ENCODE data around the gene MS4A6A. TPM values are rescaled to one million over a fixed set of nuclear protein-coding genes. Genes with fewer than 3 reads are reported as not detected.
"Not testable (repeated sequence)": the region's sequence is repeated elsewhere in the genome, so short reads cannot be mapped to it uniquely, and the experiment has no call there.

Gene MS4A6A
- total RNA-seq, 1 donor from 2014 or later: not detected

DNA sequence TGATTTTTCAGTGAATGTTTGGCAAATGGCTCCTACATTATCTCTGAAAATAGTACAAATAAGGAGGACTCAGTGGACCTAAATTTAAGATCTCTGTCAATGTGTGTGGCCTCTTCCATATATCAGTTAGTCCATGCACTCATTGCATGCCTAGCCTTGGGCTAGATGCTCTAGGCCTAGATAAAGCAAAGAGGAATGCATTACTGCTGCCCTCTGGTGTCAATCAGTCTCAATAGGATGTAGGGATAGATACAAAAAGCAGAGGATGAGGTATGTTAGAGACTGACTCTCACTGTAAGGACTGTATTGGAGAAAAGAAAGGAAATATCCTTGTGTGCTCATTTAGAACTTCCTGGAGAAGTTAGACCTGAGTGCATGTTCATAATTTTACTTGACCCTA is 52.4 kb downstream of the MS4A6A start:
- DNase-seq (ENCODE audit: low read depth in 2 of 2): peak; percentile 29 to 76

DNA sequence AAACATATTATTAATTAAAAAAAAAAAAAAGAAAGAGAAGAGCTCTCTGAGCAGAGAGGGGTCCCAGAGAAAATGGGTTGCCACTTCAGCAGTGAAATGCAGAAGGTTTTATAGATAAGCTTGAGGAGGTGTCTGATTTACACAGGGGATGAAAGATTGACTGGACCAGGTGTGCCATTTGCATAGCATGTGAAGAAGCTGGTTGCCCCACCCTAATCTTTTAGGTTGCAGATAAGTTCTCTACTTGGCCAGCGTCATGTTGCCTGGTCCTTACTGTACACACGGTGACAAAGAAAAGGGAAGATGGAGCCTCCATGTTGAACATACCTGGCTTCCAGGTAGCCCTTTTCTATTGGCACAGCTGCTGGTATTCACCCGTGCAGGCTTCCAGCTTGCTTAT is 53.0 kb downstream of the MS4A6A start:
- DNase-seq (ENCODE audit: low read depth in 2 of 2): no peak

DNA sequence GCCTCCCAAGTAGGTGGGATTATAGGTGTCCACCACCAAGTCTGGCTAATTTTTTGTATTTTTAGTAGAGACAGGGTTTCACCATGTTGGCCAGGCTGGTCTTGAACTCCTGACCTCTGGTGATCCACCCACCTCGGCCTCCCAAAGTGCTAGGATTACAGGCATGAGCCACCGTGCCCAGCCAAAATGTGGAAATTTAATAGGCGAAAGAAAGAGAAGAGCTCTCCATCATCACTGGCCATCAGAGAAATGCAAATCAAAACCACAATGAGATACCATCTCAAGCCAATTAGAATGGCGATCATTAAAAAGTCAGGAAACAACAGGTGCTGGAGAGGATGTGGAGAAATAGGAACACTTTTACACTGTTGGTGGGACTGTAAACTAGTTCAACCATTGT is 54.0 kb downstream of the MS4A6A start:
- not testable (repeated sequence) for DNase-seq (ENCODE audit: low read depth in 2 of 2)

DNA sequence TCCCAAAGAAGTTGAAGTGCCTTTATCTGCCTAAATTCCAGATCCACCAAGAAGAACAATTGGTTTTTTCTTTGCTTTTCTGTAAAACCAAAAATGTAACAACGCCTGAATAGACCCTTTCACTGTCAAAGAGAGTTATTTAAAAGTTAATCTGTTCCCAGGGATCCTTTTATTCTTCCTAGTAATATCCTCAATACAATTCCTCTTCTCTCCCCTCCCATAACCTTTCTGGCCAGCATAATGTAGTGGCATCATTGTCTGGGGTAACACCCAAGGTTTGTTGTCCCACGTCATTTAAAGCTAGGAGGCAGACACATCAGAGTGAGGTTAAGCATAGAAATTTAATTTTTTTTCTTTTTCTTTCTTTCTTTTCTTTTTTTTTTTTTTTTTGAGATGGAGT is 54.5 kb downstream of the MS4A6A start:
- DNase-seq (ENCODE audit: low read depth in 2 of 2): no peak

DNA sequence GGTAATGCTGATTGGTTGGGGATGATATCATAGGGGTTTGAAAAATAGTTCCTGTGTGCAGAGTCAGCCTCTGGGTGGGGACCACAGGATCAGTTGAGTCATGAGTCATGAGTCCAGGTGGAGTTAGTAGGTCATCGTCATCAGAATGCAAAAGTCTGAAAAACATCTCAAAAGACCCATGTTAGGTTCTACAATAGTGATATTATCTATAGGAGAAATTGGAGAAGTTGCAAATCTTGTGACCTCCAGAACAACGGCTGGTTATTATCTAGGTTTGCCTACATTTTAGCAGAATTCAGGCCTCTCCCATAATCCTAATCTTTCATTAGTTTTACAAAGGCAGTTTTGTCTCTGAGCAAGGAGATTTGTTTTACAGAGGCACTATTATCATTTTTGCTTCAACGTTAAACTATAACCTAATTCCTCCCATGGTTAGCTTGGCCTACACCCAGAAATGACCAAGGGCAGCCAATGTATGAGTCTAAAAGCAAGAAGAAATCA is 55.5 kb downstream of the MS4A6A start:
- DNase-seq (ENCODE audit: low read depth in 2 of 2): no peak

DNA sequence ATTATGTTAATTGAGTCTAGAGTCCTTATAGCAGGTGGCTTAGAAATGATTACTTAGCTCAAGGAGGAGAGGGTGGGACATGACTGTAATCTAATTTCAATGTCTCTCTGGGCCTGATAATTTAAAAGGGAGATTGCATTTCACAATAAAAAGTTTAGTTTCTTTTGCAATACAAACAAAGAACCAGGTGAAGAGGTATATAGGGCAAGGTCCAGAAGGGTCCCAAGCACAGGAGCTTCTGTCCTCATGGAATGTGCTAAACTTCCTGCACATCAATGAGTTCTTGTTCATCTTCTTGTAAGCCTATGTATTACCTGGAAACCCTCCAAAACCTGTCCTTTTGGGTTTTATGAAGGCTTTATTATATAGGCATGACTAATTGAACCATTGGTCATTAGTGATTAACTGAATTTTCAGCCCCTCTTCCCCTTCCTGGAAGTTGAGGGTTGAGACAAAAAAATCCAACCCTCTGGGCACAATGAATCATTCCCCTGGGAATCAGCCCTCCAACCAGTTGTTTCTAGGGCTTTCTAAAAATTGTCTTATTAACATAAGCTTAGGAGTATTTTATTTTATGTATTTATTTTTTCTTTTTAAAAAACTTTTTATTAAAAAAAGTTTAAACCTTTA is 56.8 kb downstream of the MS4A6A start:
- DNase-seq (ENCODE audit: low read depth in 2 of 2): no peak

DNA sequence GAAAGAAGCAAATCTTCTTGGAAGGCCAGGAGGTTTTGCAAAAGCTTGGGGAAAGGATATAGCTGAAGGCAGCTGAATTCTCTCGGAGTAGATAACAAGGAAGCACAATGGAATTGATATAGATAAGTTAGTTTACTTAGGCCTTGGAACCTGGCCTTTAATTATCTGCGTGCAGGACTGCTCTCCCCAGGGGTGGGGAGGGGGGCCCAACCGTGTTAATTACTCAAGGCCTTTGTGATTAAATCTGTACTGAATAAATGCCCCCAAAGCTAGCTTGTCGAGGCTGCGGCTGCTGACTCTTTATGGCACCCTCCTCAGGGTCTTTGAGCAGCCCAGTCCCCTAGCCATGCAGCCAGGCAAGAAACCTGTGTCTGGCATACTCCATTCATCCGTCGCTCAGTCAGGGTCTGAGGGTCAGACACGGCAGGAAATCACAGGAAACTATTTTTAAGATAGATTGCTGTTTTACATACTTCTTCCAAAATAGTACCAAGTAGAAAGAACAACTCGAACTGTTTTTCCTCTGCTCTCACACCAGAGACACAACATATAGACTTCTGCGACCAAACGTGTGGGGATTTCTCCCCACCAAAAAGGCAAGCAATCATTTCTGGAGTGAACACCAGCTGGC is 58.0 kb downstream of the MS4A6A start:
- no peak for DNase-seq (ENCODE audit: low read depth in 2 of 2)

Other genes starting within 250 kb of the MS4A6A start
- not detected in 2 replicates for gene OOSP1, start 244.7 kb downstream of the MS4A6A start, total RNA-seq
- not detected in 2 replicates for gene OOSP4A, start 219.1 kb downstream of the MS4A6A start, total RNA-seq
- gene OOSP4B, start 165.9 kb downstream of the MS4A6A start, total RNA-seq: not detected in 2 replicates
- not detected in 2 replicates for gene OOSP2, start 142.7 kb downstream of the MS4A6A start, total RNA-seq
- not detected in 2 replicates for gene MS4A3, start 126.4 kb downstream of the MS4A6A start, total RNA-seq
- gene MS4A2, start 94.4 kb downstream of the MS4A6A start, total RNA-seq: not detected in 2 replicates
- gene MS4A4E, start 60.1 kb upstream of the MS4A6A start, total RNA-seq: not detected in 2 replicates
- gene MS4A4A, start 97.6 kb upstream of the MS4A6A start, total RNA-seq: not detected in 2 replicates
- gene MS4A6E, start 144.2 kb upstream of the MS4A6A start, total RNA-seq: not detected in 2 replicates
- not detected in 2 replicates for gene MS4A7, start 195.4 kb upstream of the MS4A6A start, total RNA-seq
- not detected in 2 replicates for gene MS4A14, start 213.4 kb upstream of the MS4A6A start, total RNA-seq
- gene MS4A5, start 246.5 kb upstream of the MS4A6A start, total RNA-seq: not detected in 2 replicates

Data from lung microvascular endothelial cell (primary cell).